GM12878 (cell line): ENCODE results near the gene IGHMBP2. TPM values are rescaled to one million over a fixed set of nuclear protein-coding genes. Genes with fewer than 3 reads are reported as not detected.

Experiments used
- ATAC-seq: fragments of 200-7000 bp; cut with Tn5 transposase; 3 replicates; pipeline ENCODE4 v1.9.1; 2020; ENCODE audit warnings: mild to moderate bottlenecking, moderate library complexity
- BruUV-seq: library from RNA; stranded (reverse); fragments of 400-500 nt; replicated peaks from 2 replicates; lab custom pipeline; 2021; lab: Mats Ljungman, UMichigan
- CTCF ChIA-PET: fragments of 300-600 bp; sonication (Branson Sonifier 250); formaldehyde crosslinking; extraction: SDS; loops from one replicate; lab custom pipeline; 2021; ENCODE audit warnings: inconsistent platforms; lab: Yijun Ruan, JAX
- POLR2A ChIA-PET: fragments of 350-600 bp; formaldehyde crosslinking; extraction: SDS; loops from one replicate; lab custom pipeline; 2021; ENCODE audit warnings: inconsistent platforms; lab: Charles Lee
- RAD21 ChIA-PET: fragments of 300-600 bp; sonication (Branson Sonifier 250); formaldehyde crosslinking; loops from one replicate; lab custom pipeline; 2023; ENCODE audit warnings: antibody characterized with exemption; ENCODE audit not compliant: unreplicated experiment; lab: Charles Lee
- SMC1A ChIA-PET: fragments of 300-600 bp; sonication (Branson Sonifier 250); formaldehyde crosslinking; loops from one replicate; lab custom pipeline; 2023; ENCODE audit not compliant: unreplicated experiment, uncharacterized antibody; lab: Charles Lee
- DNase-seq: peaks from one replicate; pipeline ENCODE4 v3.0.0-alpha.2; 2011; ENCODE audit warnings: low read depth, low spot score
- FAIRE-seq: peaks from 3 replicates; lab custom pipeline; 2011; peaks lifted over from hg19 to GRCh38; lab: Jason Lieb, UNC
- H2AFZ ChIP-seq: 2 replicates; pipeline ENCODE4 v1.6.0; 2011; ENCODE audit warnings: low read depth, low read length, control low read depth; ENCODE audit not compliant: control insufficient read depth
- H3K27ac ChIP-seq: 2 replicates; pipeline ENCODE4 v1.5.1; 2011; ENCODE audit warnings: control low read depth; ENCODE audit not compliant: control insufficient read depth, insufficient read depth
- H3K27me3 ChIP-seq, 2 experiments: replicated peaks in 1 of 2; 2 replicates each; pipeline versions ENCODE4 v1.6.0 to v1.6.1; 2011; ENCODE audit warnings: low read length in 1 of 2; ENCODE audit not compliant: control insufficient read depth in 2 of 2, insufficient read depth in 2 of 2
- H3K36me3 ChIP-seq, 2 experiments: 2 replicates each; pipeline ENCODE4 v1.5.1; 2011; ENCODE audit warnings: low read length in 1 of 2; ENCODE audit not compliant: control insufficient read depth in 2 of 2, insufficient read depth in 2 of 2
- H3K4me1 ChIP-seq: 2 replicates; pipeline ENCODE4 v1.6.1; 2011; ENCODE audit warnings: mild to moderate bottlenecking, low read length, moderate library complexity, mixed read lengths; ENCODE audit not compliant: control insufficient read depth, insufficient read depth
- H3K4me2 ChIP-seq: 2 replicates; pipeline ENCODE4 v1.6.0; 2011; ENCODE audit warnings: control low read depth; ENCODE audit not compliant: control insufficient read depth, insufficient read depth
- H3K4me3 ChIP-seq: fragments of 200-600 bp; sonication (generic); 2 replicates; pipeline ENCODE4 v1.5.1; 2016
- H3K79me2 ChIP-seq: 2 replicates; pipeline ENCODE4 v1.6.0; 2011; ENCODE audit warnings: low read length; ENCODE audit not compliant: control insufficient read depth, insufficient read depth
- H3K9ac ChIP-seq: 2 replicates; pipeline ENCODE4 v1.8.0; 2011; ENCODE audit warnings: low read length, control low read depth, mixed read lengths; ENCODE audit not compliant: control insufficient read depth, insufficient read depth
- H3K9me3 ChIP-seq: replicated peaks from 3 replicates; pipeline ENCODE4 v1.5.1; 2011; ENCODE audit warnings: mild to moderate bottlenecking, low read length; ENCODE audit not compliant: control insufficient read depth, insufficient read depth
- H4K20me1 ChIP-seq: 2 replicates; pipeline ENCODE4 v1.6.0; 2011; ENCODE audit not compliant: control insufficient read depth, insufficient read depth
- ATF7 ChIP-seq: fragments of 450-650 bp; IDR thresholded peaks from 2 replicates; pipeline ENCODE4 v1.6.1; 2016; ENCODE audit warnings: low read depth, mild to moderate bottlenecking
- BRCA1 ChIP-seq: IDR thresholded peaks from 2 replicates; pipeline ENCODE4 v1.6.1; 2011; ENCODE audit warnings: low read depth, low read length, improper control_type of control experiment
- NFXL1 ChIP-seq: fragments of 450-650 bp; IDR thresholded peaks from 2 replicates; pipeline ENCODE4 v1.6.1; 2017; ENCODE audit warnings: antibody characterized with exemption, mild to moderate bottlenecking, borderline replicate concordance
- SREBF2 ChIP-seq: IDR thresholded peaks from 2 replicates; pipeline ENCODE4 v1.6.1; 2012; ENCODE audit warnings: mild to moderate bottlenecking, low read length
- ZBTB4 ChIP-seq: fragments of 450-650 bp; formaldehyde crosslinking; IDR thresholded peaks from 2 replicates; pipeline ENCODE4 v1.4.0; 2022; ENCODE audit warnings: mild to moderate bottlenecking, moderate library complexity
- WGBS: methylation state at CpG from one replicate; pipeline ENCODE4 v1.1.6; 2016; ENCODE audit warnings: low lambda C conversion rate; ENCODE audit not compliant: insufficient replicate concordance, insufficient coverage; ENCODE audit errors: missing lambda C conversion rate; 5-methylcytosine and 5-hydroxymethylcytosine counted together
- in situ Hi-C: fragments of 300-500 bp; cut with MboI; formaldehyde crosslinking; loops from 9 replicates; pipeline ENCODE4 v1.14.3; 2018; ENCODE audit warnings: mixed read lengths
- intact Hi-C: fragments of 100-400 bp; cut with micrococcal nuclease; formaldehyde crosslinking; loops from one replicate; pipeline ENCODE4 v1.14.2; 2022; ENCODE audit not compliant: unreplicated experiment
- polyA plus RNA-seq, 11 experiments: library from polyadenylated mRNA; depleted of rRNA in 4 of 11; unstranded in 6 of 11; stranded (reverse) in 5 of 11; fragments of >200 nt; fragmentation: Nextera tagmentation in 4 of 11; fragmentation: Illumina TruSeq in 1 of 11; extraction: Ambion mirVana in 4 of 11; extraction: Trizol in 1 of 11; gene quantifications; 1 replicate in 1 of 11; 2 replicates in 10 of 11; pipeline versions ENCODE4 v1.2.1 to v1.2.3, GENCODE V29; 2011 to 2016; ENCODE audit warnings: inconsistent platforms in 2 of 11, missing spikeins in 2 of 11, low read depth in 1 of 11
- total RNA-seq, 4 experiments: library from RNA; depleted of rRNA in 3 of 4; stranded (reverse); fragments of >200 nt in 3 of 4; fragmentation: Illumina TruSeq in 1 of 4; extraction: Trizol in 1 of 4; gene quantifications; 2 replicates each; pipeline versions ENCODE4 v1.2.1 to v1.2.3, GENCODE V29; 2013 to 2021
- TF ChIP-seq, protein P1 (sequence below): fragments of 450-650 bp; IDR thresholded peaks from 2 replicates; pipeline ENCODE4 v1.6.1; 2018; ENCODE audit warnings: borderline replicate concordance, mild to moderate bottlenecking; ENCODE audit not compliant: partially characterized antibody
- TF ChIP-seq, protein P2 (sequence below): fragments of 450-650 bp; formaldehyde crosslinking; IDR thresholded peaks from 2 replicates; pipeline ENCODE4 v1.4.0; 2020; ENCODE audit warnings: mild to moderate bottlenecking, moderate library complexity

The IGHMBP2 gene
- total and polyA plus RNA-seq, 10 of the 15 experiments (the other 5 are each of a cell fraction or from before 2014, with no cell fraction given) = 1.4 to 20.1 (median 11.2) TPM

DNA sequence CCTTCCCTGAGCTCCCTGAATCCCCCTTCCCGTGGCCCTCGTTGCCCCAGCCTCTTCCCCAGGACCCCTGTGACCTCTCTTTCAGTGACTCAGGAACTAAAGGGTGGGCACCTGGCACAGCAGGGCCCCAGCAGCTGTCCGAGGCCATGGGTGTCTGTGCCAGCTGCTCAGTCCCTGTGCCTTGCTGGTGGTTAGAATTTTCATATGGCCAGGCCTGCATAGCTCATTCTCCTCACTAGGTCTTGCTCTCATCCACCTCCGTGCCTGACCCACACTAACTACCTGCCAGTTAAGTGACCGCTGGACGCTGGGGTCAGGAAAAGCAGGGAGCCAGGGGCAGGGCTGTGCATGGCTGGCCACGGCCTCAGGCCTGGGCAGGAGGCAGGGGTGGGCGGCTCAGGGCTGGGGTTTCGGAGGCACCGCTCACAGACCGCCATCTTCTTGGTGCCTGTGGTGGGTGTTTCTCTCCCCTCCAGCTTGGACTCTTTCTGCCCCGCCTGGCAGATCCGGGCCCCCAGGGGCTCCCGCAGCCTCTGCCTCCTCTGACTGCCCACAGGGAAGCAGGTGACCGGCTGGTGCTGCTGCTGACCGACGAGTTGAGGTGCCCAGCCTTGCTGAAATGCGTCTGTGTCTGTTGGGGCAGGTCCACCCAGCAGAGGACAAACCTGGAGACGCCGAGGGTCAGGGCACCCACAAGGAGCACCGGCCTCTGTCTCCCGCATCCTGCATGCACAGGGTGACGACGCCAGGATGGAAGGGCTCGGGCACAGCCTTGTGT, 56.8 kb downstream of the IGHMBP2 start:
- H3K27ac ChIP-seq = no peak overlapping the region
- WGBS = 24% methylated on average over 22 of the region's 25 CpGs
- ChIA-PET POLR2A (no interaction called here), CTCF (no interaction called here), SMC1A (no interaction called here), RAD21 (no interaction called here)
- DNase-seq (no peak), ATAC-seq (no peak), FAIRE-seq (no peak)
- no peak for TF ChIP-seq SREBF2
- TF ChIP-seq, protein P1, sequence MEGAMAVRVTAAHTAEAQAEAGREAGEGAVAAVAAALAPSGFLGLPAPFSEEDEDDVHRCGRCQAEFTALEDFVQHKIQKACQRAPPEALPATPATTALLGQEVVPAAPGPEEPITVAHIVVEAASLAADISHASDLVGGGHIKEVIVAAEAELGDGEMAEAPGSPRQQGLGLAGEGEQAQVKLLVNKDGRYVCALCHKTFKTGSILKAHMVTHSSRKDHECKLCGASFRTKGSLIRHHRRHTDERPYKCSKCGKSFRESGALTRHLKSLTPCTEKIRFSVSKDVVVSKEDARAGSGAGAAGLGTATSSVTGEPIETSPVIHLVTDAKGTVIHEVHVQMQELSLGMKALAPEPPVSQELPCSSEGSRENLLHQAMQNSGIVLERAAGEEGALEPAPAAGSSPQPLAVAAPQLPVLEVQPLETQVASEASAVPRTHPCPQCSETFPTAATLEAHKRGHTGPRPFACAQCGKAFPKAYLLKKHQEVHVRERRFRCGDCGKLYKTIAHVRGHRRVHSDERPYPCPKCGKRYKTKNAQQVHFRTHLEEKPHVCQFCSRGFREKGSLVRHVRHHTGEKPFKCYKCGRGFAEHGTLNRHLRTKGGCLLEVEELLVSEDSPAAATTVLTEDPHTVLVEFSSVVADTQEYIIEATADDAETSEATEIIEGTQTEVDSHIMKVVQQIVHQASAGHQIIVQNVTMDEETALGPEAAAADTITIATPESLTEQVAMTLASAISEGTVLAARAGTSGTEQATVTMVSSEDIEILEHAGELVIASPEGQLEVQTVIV = no peak
- no peak for TF ChIP-seq ATF7
- no peak for TF ChIP-seq NFXL1
- no peak for TF ChIP-seq ZBTB4
- no peak for TF ChIP-seq BRCA1
- TF ChIP-seq, protein P2, sequence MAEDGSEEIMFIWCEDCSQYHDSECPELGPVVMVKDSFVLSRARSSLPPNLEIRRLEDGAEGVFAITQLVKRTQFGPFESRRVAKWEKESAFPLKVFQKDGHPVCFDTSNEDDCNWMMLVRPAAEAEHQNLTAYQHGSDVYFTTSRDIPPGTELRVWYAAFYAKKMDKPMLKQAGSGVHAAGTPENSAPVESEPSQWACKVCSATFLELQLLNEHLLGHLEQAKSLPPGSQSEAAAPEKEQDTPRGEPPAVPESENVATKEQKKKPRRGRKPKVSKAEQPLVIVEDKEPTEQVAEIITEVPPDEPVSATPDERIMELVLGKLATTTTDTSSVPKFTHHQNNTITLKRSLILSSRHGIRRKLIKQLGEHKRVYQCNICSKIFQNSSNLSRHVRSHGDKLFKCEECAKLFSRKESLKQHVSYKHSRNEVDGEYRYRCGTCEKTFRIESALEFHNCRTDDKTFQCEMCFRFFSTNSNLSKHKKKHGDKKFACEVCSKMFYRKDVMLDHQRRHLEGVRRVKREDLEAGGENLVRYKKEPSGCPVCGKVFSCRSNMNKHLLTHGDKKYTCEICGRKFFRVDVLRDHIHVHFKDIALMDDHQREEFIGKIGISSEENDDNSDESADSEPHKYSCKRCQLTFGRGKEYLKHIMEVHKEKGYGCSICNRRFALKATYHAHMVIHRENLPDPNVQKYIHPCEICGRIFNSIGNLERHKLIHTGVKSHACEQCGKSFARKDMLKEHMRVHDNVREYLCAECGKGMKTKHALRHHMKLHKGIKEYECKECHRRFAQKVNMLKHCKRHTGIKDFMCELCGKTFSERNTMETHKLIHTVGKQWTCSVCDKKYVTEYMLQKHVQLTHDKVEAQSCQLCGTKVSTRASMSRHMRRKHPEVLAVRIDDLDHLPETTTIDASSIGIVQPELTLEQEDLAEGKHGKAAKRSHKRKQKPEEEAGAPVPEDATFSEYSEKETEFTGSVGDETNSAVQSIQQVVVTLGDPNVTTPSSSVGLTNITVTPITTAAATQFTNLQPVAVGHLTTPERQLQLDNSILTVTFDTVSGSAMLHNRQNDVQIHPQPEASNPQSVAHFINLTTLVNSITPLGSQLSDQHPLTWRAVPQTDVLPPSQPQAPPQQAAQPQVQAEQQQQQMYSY (CRISPR knock-in tag) = no peak
- H3K4me3 ChIP-seq = no peak overlapping the region
- no peak overlapping the region for H2AFZ ChIP-seq
- no peak overlapping the region for H3K9ac ChIP-seq
- H4K20me1 ChIP-seq = no peaks in the 10 kb centered on the region
- no TSS peak for BruUV-seq
- H3K79me2 ChIP-seq = no peaks in the 10 kb centered on the region
- in situ Hi-C loops = no loop called here
- no peaks in the 10 kb centered on the region for H3K27me3 ChIP-seq
- intact Hi-C loops = no loop called here
- no peaks in the 10 kb centered on the region; the same call in 1 of the 2 replicates for H3K4me1 ChIP-seq
- H3K4me2 ChIP-seq = no peak overlapping the region
- H3K36me3 ChIP-seq = no peaks in the 10 kb centered on the region
- peaks cover 4% of the 10 kb centered on the region; the same call in 2 of the 3 replicates for H3K9me3 ChIP-seq
